GM12875 (cell line): ENCODE data around the gene ANKRD2.
"Not testable (repeated sequence)": the region's sequence is repeated elsewhere in the genome, so short reads cannot be mapped to it uniquely, and the experiment has no call there.

Experiments used
- H3K4me3 ChIP-seq: one replicate; pipeline ENCODE4 v1.5.1; 2011; ENCODE audit warnings: low read depth, low read length, control low read depth
- TF ChIP-seq, protein P1 (sequence below): IDR thresholded peaks from 2 replicates; pipeline ENCODE4 v1.5.1; 2011; ENCODE audit warnings: low read depth, mild to moderate bottlenecking, control low read depth, inconsistent platforms, low read length, moderate library complexity, borderline replicate concordance; ENCODE audit not compliant: insufficient read depth

ANKRD2 gene

DNA sequence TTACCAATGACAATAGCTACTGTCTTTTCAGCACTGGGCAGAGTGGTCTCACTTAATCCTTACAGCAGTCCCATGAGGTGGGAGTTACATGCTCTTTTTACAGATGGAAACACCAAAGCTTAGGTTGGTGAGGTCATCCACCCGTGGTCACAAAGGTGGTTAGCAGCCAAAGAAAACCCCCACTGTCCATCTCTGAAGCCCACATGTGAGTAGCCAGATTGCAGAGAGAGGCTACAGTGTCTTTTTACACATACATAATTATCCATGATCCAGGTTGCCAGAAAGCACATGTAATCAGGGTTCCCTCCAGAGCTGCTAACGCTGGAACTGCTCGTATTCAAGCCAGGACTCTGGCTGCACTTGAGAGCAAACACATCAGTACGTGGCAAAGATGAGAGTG lies 24.6 kb upstream of the ANKRD2 start:
- H3K4me3 ChIP-seq, result no peak overlapping the region
- TF ChIP-seq, protein P1, sequence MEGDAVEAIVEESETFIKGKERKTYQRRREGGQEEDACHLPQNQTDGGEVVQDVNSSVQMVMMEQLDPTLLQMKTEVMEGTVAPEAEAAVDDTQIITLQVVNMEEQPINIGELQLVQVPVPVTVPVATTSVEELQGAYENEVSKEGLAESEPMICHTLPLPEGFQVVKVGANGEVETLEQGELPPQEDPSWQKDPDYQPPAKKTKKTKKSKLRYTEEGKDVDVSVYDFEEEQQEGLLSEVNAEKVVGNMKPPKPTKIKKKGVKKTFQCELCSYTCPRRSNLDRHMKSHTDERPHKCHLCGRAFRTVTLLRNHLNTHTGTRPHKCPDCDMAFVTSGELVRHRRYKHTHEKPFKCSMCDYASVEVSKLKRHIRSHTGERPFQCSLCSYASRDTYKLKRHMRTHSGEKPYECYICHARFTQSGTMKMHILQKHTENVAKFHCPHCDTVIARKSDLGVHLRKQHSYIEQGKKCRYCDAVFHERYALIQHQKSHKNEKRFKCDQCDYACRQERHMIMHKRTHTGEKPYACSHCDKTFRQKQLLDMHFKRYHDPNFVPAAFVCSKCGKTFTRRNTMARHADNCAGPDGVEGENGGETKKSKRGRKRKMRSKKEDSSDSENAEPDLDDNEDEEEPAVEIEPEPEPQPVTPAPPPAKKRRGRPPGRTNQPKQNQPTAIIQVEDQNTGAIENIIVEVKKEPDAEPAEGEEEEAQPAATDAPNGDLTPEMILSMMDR, result no peak

DNA sequence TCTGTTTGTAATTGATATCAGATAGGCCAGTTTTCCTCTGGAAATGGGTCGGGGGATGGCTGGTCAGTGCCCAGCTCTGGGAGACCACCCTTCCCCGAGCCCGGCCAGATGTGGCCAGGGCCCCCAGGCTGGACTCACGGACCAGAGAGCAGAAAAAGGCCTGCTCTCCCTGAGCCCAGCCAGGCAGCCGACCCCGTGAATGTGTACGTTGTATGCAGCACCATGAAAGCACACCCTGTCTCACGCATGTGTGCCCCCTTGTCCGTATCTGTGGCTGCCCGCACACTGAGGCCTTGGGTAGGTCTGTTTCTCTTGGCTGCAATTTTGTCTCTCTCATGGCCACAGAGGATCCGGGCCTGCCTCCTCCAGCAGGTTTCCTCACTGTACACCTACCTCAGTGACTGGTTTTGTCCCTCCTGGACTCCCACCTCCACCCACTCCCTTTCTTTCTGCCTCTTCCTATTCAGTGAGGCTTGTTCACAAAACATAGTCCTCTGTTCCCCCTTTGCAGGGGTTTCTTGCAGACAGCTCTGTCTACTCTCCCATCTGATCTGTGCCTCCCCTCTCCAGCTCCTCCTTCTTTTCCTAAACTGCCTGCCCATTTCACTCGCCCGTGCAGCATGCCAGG lies 23.6 kb upstream of the ANKRD2 start:
- no peak overlapping the region for H3K4me3 ChIP-seq
- TF ChIP-seq, protein P1, result no peak

DNA sequence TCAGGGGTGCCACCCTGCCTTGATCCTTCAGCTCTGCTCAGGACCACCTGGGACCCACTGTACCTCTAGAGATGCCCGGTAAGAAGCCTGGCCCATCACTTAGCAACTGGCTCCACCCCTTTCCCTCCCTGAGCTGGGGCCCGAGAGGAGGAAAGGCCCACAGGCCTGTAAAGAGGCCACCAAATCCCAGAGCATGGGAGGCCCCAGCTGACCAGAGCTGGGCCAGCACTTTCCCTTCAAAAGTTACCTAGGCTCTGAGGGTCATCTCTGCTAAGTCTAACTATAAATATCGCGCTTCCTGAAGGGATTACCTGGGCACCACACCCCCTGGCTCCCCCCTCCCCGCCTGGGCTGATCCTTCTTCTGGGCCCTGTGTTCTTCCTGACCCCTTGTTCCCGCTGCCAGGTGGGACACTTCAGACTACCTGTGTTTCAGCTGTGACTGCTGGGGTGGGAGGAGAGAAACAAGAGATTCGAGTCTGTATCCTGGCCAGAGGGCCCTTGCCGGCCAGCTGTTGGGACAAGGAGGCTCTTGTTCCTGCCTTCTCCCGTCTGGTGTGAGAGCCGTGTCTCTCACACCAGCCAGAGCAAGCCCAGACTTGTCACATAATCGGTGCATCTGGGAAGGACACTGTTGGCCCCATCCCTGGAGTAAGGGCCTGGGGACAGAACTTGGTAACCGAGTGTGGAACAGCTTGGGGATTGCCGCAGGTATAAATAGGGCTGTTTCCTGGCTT lies 22.8 kb upstream of the ANKRD2 start:
- no peak overlapping the region for H3K4me3 ChIP-seq
- TF ChIP-seq, protein P1, result no peak

DNA sequence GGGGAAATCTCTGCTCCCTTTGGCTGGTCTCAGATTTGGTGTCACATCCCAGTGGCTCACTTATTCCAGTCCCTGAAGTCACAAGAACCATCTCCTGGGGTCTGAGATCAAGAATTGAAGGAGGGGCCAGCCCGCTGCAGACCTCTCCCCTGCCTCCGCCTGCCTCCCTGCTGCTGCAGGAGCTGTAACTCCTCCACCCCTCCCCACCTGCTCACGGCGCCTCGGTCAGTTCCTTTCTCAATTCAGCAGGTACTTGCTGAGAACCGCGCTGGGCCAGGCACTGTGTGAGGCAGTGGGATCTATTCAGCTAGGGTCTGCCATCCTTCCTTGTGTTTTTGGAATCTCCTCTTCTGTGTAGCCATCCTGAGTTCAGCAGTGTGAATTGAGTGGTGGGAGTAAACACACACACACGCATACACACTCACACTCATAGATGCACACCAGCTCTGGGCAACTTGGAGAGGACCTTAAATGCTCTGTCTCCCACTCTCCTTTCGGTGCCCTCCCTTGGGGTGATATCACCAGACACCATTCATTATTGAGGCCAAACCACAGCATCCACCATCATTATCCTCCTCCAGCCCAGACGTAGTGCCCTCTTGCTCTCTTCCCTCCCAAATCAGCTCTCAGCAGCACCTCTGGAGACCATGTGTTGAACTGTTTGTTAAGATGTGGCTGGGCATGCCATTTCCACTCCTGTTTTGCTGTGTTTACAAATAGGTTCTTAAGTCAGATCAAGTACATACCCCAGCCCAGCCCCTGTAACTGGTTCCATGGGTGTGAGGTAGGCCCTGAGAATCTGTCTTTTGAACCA lies 22.0 kb upstream of the ANKRD2 start:
- H3K4me3 ChIP-seq, result no peak overlapping the region

DNA sequence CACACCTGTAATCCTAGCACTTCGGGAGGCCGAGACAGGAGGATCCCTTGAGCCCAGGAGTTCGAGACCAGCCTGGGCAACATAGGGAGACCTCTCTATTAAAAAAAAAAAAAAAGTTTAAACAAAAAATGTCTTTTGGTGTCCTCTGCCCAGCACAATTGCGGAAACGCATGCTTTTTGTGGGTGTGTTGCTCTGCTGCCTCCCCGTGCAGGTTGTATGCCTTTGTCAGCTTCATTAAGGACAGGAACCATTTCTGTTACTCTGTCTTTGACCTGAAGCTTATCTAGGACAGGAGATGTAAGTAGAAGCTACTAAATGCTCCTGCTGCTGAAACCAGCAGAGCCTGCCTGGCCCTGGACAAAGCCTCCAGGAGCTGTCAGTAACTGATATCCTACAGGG lies 21.3 kb upstream of the ANKRD2 start:
- TF ChIP-seq, protein P1, result no peak
- no peak overlapping the region for H3K4me3 ChIP-seq

More for the DNA sequence above, 22.0 kb upstream of the ANKRD2 start:
- TF ChIP-seq, protein P1, result no peak

DNA sequence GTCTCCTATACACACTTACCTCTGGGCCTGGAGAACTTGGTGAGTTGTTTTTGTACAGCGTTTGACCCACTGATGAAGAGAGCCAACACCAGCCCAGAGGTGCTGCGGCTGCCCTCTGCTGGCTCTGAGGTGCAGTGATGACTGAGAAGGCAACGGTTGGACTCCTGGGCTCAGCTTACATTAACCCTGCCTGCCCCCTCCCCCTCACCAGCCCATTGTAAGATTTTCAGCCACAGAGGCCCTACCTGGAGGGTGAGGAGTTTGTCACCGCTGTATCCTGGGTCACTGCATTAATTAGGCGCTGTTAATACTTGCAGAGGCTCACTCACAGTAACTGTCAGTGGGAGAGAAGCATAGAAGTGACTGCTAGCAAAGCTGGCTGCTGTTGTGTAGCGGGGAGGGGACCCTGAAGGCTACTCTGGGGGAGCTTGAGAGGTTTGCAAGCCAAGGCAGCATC lies 19.0 kb upstream of the ANKRD2 start:
- no peak overlapping the region for H3K4me3 ChIP-seq

DNA sequence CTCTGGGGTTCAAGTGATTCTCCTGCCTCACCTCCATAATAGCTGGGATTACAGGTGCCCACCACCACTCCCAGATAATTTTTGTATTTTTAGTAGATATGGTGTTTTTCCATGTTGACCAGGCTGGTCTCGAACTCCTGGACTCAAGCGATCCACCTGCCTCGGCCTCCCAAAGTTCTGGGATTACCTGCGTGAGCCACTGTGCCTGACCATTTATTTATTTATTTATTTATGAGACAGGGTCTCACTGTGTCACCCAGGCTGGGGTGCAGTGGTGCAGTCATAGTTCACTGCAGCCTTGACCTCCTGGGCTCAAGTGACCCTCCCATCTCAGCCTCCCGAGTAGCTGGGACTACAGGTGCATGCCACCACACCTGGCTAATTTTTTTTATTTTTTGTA lies 18.2 kb upstream of the ANKRD2 start:
- not testable (repeated sequence) for H3K4me3 ChIP-seq

More for the DNA sequence above, 19.0 kb upstream of the ANKRD2 start:
- TF ChIP-seq, protein P1, result peak; percentile 90

DNA sequence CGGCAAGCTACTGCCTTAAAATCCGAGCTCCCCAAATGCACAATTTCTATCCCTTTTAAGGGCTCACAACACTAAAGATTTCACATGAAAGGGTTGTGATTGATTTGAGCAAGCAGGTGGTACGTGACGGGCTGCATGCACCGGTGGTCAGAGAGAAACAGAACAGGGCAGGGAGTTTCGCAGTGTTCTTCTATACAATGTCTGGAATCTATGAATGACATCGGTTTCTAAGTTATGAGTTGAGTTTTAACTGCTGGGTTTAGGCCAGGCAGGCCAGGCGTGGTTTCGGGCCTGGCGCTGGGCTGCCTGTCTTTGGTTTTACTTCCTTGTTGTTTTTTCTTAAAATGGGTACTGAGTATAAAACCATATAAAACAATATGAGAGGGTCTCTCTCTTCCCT lies 17.0 kb upstream of the ANKRD2 start:
- H3K4me3 ChIP-seq, result not testable (repeated sequence)

DNA sequence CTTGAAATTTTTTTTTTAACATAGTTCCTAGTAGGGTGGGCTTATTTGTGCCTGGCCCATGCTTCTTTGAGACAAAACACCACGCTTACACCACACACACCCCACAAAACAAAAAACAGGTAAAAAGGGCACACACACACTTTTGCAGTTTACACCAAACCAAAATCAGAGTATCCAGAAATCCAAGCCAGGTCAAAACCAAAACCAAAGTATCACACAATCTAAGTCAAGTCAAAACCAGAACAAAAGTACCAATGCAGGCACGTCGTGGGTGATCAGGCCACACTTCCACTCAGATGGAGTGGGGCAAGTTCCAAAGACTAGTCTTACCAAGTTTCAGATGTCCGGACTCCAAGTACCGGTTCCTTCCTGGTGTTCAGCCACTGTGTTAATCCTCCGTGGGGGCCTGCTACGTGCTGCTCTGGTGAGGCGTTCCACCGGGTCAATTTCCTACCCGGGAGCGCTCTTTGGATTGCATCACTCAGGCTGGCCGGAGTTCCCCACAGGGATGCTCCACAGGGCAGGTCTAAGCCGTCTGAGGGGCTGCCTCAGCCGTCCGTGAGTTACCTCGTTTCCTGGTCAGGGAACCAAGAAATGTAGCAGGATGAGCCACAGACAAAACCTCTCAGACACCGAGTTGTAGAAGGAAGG lies 11.7 kb upstream of the ANKRD2 start:
- peak overlapping the region; percentile 23 for H3K4me3 ChIP-seq

DNA sequence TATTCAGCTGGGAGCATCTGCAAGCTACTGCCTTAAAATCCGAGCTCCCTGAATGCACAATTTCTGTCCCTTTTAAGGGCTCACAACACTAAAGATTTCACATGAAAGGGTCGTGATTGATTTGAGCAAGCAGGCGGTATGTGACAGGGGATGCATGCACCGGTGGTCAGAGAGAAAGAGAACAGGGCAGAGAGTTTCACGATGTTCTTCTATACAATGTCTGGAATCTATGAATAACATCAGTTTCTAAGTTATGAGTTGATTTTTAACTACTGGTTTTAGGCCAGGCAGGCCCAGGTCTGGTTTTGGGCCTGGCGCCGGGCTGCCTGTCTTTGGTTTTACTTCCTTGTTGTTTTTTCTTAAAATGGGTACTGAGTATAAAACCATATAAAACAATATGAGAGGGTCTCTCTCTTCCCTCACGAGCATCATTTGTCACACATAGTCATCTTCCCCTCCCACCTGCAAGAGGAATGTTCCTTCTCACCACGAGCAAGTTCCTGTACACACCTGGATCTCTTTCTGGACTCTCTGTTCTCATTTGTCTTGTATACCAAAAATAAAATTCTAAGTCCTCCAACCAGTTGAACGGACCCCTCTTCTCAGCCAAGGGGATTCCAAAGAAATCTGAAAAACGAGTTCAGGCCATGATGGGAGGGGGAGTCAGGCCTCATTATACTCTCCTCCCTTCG lies 11.0 kb upstream of the ANKRD2 start:
- H3K4me3 ChIP-seq, result not testable (repeated sequence)

DNA sequence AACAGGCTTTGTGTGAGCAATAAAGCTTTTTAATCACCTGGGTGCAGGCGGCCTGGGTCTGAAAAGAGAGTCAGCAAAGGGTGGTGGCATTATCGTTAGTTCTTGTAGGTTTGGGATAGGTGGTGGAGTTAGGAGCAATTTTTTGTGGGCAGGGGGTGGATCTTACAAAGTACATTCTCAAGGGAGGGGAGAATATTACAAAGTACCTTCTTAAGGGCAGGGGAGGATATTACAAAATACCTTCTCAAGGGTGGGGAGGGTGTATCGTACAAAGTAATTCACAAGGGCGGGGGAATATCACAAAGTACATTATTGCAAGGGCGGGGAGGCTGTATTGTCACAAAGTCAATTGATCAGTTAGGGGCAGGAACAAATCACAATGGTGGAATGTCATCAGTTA lies 10.2 kb upstream of the ANKRD2 start:
- not testable (repeated sequence) for H3K4me3 ChIP-seq
